Liver (tissue), 9 donors: Measurements from ENCODE around the gene TTC22. TPM values are rescaled to one million over a fixed set of nuclear protein-coding genes. Genes with fewer than 3 reads are reported as not detected.

Experiments used
- DNase-seq: peaks from one replicate; pipeline ENCODE4 v3.0.0-alpha.2; 2017; ENCODE audit warnings: low spot score
- H3K27ac ChIP-seq, 2 donors: one replicate each; pipeline ENCODE4 v1.7.0; 2013; ENCODE audit warnings: inconsistent platforms in 2 of 2, low read length in 2 of 2, control low read depth in 1 of 2, low read depth in 1 of 2, mild to moderate bottlenecking in 1 of 2
- H3K27me3 ChIP-seq, 4 donors: one replicate each; pipeline versions ENCODE4 v1.6.1 to v1.7.0; 2013; ENCODE audit warnings: low read length in 3 of 4, inconsistent platforms in 1 of 4, mild to moderate bottlenecking in 1 of 4, moderate library complexity in 1 of 4; ENCODE audit not compliant: control insufficient read depth in 4 of 4, insufficient read depth in 4 of 4
- H3K36me3 ChIP-seq, 4 donors: one replicate each; pipeline versions ENCODE4 v1.6.1 to v1.7.0; 2013; ENCODE audit warnings: low read length in 3 of 4, mild to moderate bottlenecking in 3 of 4, low read depth in 1 of 4, moderate library complexity in 1 of 4; ENCODE audit not compliant: control insufficient read depth in 4 of 4, insufficient read depth in 3 of 4
- H3K4me1 ChIP-seq, 4 donors: one replicate each; pipeline versions ENCODE4 v1.6.1 to v1.7.0; 2013; ENCODE audit warnings: low read length in 3 of 4, mild to moderate bottlenecking in 3 of 4, moderate library complexity in 1 of 4; ENCODE audit not compliant: control insufficient read depth in 4 of 4, insufficient read depth in 4 of 4
- H3K4me3 ChIP-seq, 3 donors: one replicate each; pipeline versions ENCODE4 v1.6.1 to v1.7.0; 2013; ENCODE audit warnings: low read length in 3 of 3, control low read depth in 1 of 3, low read depth in 1 of 3, mild to moderate bottlenecking in 1 of 3
- H3K9ac ChIP-seq, 2 donors: one replicate each; pipeline ENCODE4 v1.7.0; 2013; ENCODE audit warnings: low read length in 2 of 2, mild to moderate bottlenecking in 2 of 2, moderate library complexity in 2 of 2, control low read depth in 1 of 2, low read depth in 1 of 2
- H3K9me3 ChIP-seq, 4 donors: one replicate each; pipeline versions ENCODE4 v1.6.1 to v1.7.0; 2013; ENCODE audit warnings: low read length in 3 of 4; ENCODE audit not compliant: control insufficient read depth in 4 of 4
- EGR1 ChIP-seq, 2 donors: IDR thresholded peaks; 2 replicates each; pipeline ENCODE4 v1.6.1; 2016 to 2018; ENCODE audit warnings: antibody characterized with exemption in 2 of 2, low read depth in 2 of 2
- FOXA1 ChIP-seq: IDR thresholded peaks from 2 replicates; pipeline ENCODE4 v1.6.1; 2016; ENCODE audit warnings: antibody characterized with exemption
- FOXA2 ChIP-seq: IDR thresholded peaks from 2 replicates; pipeline ENCODE4 v1.6.1; 2016; ENCODE audit warnings: antibody characterized with exemption
- GABPA ChIP-seq, 2 donors: IDR thresholded peaks in 1 of 2; conservative IDR thresholded peaks in 1 of 2; 2 replicates each; pipeline ENCODE4 v1.6.1; 2016; ENCODE audit warnings: antibody characterized with exemption in 2 of 2, mild to moderate bottlenecking in 1 of 2, moderate library complexity in 1 of 2
- HNF4A ChIP-seq, 2 donors: conservative IDR thresholded peaks; 2 replicates each; pipeline ENCODE4 v1.6.1; 2016; ENCODE audit warnings: antibody characterized with exemption in 2 of 2, mild to moderate bottlenecking in 2 of 2
- HNF4G ChIP-seq: IDR thresholded peaks from 2 replicates; pipeline ENCODE4 v1.6.1; 2016; ENCODE audit warnings: antibody characterized with exemption
- JUND ChIP-seq, 2 donors: IDR thresholded peaks; 2 replicates each; pipeline ENCODE4 v1.6.1; 2016; ENCODE audit warnings: antibody characterized with exemption in 2 of 2
- MAX ChIP-seq: IDR thresholded peaks from 2 replicates; pipeline ENCODE4 v1.6.1; 2016; ENCODE audit warnings: antibody characterized with exemption
- NR2F2 ChIP-seq: IDR thresholded peaks from 2 replicates; pipeline ENCODE4 v1.6.1; 2016; ENCODE audit warnings: antibody characterized with exemption
- RAD21 ChIP-seq, 2 donors: IDR thresholded peaks; 2 replicates each; pipeline ENCODE4 v1.6.1; 2016; ENCODE audit warnings: antibody characterized with exemption in 2 of 2, mild to moderate bottlenecking in 2 of 2
- RXRA ChIP-seq, 2 donors: IDR thresholded peaks; 2 replicates each; pipeline ENCODE4 v1.6.1; 2017 to 2018; ENCODE audit warnings: antibody characterized with exemption in 2 of 2, mild to moderate bottlenecking in 1 of 2
- SP1 ChIP-seq: IDR thresholded peaks from 2 replicates; pipeline ENCODE4 v1.6.1; 2018; ENCODE audit warnings: antibody characterized with exemption, mild to moderate bottlenecking
- TAF1 ChIP-seq: conservative IDR thresholded peaks from 2 replicates; pipeline ENCODE4 v1.6.1; 2016; ENCODE audit warnings: antibody characterized with exemption, mild to moderate bottlenecking
- YY1 ChIP-seq: IDR thresholded peaks from 2 replicates; pipeline ENCODE4 v1.6.1; 2016; ENCODE audit warnings: antibody characterized with exemption, mild to moderate bottlenecking
- WGBS: extraction: QIAGEN DNeasy Blood & Tissue Kit; methylation state at CpG from one replicate; pipeline ENCODE4 v1.1.7; 2013; 5-methylcytosine and 5-hydroxymethylcytosine counted together
- polyA plus RNA-seq, 2 donors: library from polyadenylated mRNA; stranded (reverse) in 1 of 2; unstranded in 1 of 2; fragments of 200-250 nt in 1 of 2; fragments of >200 nt in 1 of 2; fragmentation: Nextera tagmentation in 1 of 2; extraction: Ambion mirVana in 1 of 2; gene quantifications; one replicate each; pipeline versions ENCODE4 v1.2.1 to v1.2.3, GENCODE V29; 2013 to 2015
- total RNA-seq, 2 donors: library from RNA; depleted of rRNA; stranded (reverse); fragments of >200 nt; gene quantifications; one replicate each; pipeline ENCODE4 v1.2.3, GENCODE V29; 2014
- TF ChIP-seq, protein P1 (sequence below): IDR thresholded peaks from 2 replicates; pipeline ENCODE4 v1.6.1; 2016; ENCODE audit warnings: antibody characterized with exemption
- TF ChIP-seq, protein P2 (sequence below): IDR thresholded peaks from 2 replicates; pipeline ENCODE4 v1.6.1; 2016; ENCODE audit warnings: antibody characterized with exemption, mild to moderate bottlenecking
- TF ChIP-seq, protein P3 (sequence below): IDR thresholded peaks from 2 replicates; pipeline ENCODE4 v1.6.1; 2016; ENCODE audit warnings: antibody characterized with exemption
- TF ChIP-seq, protein P4 (sequence below): fragments of 150-350 bp; IDR thresholded peaks from 2 replicates; pipeline ENCODE4 v1.5.1; 2017; ENCODE audit warnings: improper control_type of control experiment, low read depth, low read length; ENCODE audit not compliant: missing input control
- donor health status: healthy.
- donor health status: healthy.
- donor health status: healthy.
- donor health status: healthy.
- donor health status: healthy.

The TTC22 gene
- total and polyA plus RNA-seq, 4 donors: 0.96 to 3.5 (median 2.3) TPM

- peaks cover 0 to 5% (median 5%) of the 10 kb centered on the region in 4 donors for H3K4me1 ChIP-seq
- 96% methylated on average over 20 of the region's 20 CpGs for WGBS
- H3K27me3 ChIP-seq: no peaks in the 10 kb centered on the region
- H3K27ac ChIP-seq: no peak overlapping the region
- H3K36me3 ChIP-seq: peaks cover 0 to 18% (median 6%) of the 10 kb centered on the region in 4 donors
- DNase-seq: no peak
- no peak overlapping the region for H3K9ac ChIP-seq
- TF ChIP-seq HNF4A (conservative IDR thresholded peaks at IDR 0.05) (no peak), FOXA1 (no peak), JUND (IDR thresholded peaks at IDR 0.05) (no peak), HNF4G (no peak), TAF1 (no peak), NR2F2 (no peak), SP1 (no peak), MAX (no peak), YY1 (no peak), RAD21 (IDR thresholded peaks at IDR 0.05) (no peak), EGR1 (IDR thresholded peaks at IDR 0.05; ENCODE audit: low read depth in 2 of 2) (no peak), GABPA (IDR thresholded peaks at IDR 0.05 in 1 of 2, conservative IDR thresholded peaks at IDR 0.05 in 1 of 2) (no peak), FOXA2 (no peak), RXRA (IDR thresholded peaks at IDR 0.05) (no peak)
- TF ChIP-seq, protein P1, sequence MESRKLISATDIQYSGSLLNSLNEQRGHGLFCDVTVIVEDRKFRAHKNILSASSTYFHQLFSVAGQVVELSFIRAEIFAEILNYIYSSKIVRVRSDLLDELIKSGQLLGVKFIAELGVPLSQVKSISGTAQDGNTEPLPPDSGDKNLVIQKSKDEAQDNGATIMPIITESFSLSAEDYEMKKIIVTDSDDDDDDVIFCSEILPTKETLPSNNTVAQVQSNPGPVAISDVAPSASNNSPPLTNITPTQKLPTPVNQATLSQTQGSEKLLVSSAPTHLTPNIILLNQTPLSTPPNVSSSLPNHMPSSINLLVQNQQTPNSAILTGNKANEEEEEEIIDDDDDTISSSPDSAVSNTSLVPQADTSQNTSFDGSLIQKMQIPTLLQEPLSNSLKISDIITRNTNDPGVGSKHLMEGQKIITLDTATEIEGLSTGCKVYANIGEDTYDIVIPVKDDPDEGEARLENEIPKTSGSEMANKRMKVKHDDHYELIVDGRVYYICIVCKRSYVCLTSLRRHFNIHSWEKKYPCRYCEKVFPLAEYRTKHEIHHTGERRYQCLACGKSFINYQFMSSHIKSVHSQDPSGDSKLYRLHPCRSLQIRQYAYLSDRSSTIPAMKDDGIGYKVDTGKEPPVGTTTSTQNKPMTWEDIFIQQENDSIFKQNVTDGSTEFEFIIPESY: no peak
- TF ChIP-seq, protein P2, sequence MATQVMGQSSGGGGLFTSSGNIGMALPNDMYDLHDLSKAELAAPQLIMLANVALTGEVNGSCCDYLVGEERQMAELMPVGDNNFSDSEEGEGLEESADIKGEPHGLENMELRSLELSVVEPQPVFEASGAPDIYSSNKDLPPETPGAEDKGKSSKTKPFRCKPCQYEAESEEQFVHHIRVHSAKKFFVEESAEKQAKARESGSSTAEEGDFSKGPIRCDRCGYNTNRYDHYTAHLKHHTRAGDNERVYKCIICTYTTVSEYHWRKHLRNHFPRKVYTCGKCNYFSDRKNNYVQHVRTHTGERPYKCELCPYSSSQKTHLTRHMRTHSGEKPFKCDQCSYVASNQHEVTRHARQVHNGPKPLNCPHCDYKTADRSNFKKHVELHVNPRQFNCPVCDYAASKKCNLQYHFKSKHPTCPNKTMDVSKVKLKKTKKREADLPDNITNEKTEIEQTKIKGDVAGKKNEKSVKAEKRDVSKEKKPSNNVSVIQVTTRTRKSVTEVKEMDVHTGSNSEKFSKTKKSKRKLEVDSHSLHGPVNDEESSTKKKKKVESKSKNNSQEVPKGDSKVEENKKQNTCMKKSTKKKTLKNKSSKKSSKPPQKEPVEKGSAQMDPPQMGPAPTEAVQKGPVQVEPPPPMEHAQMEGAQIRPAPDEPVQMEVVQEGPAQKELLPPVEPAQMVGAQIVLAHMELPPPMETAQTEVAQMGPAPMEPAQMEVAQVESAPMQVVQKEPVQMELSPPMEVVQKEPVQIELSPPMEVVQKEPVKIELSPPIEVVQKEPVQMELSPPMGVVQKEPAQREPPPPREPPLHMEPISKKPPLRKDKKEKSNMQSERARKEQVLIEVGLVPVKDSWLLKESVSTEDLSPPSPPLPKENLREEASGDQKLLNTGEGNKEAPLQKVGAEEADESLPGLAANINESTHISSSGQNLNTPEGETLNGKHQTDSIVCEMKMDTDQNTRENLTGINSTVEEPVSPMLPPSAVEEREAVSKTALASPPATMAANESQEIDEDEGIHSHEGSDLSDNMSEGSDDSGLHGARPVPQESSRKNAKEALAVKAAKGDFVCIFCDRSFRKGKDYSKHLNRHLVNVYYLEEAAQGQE: no peak
- TF ChIP-seq, protein P3, sequence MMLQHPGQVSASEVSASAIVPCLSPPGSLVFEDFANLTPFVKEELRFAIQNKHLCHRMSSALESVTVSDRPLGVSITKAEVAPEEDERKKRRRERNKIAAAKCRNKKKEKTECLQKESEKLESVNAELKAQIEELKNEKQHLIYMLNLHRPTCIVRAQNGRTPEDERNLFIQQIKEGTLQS: no peak
- TF ChIP-seq, protein P4, sequence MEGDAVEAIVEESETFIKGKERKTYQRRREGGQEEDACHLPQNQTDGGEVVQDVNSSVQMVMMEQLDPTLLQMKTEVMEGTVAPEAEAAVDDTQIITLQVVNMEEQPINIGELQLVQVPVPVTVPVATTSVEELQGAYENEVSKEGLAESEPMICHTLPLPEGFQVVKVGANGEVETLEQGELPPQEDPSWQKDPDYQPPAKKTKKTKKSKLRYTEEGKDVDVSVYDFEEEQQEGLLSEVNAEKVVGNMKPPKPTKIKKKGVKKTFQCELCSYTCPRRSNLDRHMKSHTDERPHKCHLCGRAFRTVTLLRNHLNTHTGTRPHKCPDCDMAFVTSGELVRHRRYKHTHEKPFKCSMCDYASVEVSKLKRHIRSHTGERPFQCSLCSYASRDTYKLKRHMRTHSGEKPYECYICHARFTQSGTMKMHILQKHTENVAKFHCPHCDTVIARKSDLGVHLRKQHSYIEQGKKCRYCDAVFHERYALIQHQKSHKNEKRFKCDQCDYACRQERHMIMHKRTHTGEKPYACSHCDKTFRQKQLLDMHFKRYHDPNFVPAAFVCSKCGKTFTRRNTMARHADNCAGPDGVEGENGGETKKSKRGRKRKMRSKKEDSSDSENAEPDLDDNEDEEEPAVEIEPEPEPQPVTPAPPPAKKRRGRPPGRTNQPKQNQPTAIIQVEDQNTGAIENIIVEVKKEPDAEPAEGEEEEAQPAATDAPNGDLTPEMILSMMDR: no peak
- no peak overlapping the region for H3K4me3 ChIP-seq
- no peaks in the 10 kb centered on the region for H3K9me3 ChIP-seq
Measured at GRCh38 chr1:54758678-54759348, 42.3 kb downstream of the TTC22 start.
